Activated T-cell treated with anti-CD3 and anti-CD28 coated beads, Interleukin-2, amount 50 U/mL, for 72 hours (primary cell): ENCODE data around the gene RFLNA. TPM values are rescaled to one million over a fixed set of nuclear protein-coding genes. Genes with fewer than 3 reads are reported as not detected.

Experiments
- ATAC-seq, 2 donors: fragments of 150-1000 bp; cut with Tn5 transposase; replicated peaks in 1 of 2; 2 replicates each; pipeline ENCODE4 v1.10.0; 2021; ENCODE audit warnings: moderate library complexity in 2 of 2, mild to moderate bottlenecking in 1 of 2
- DNase-seq, 2 donors: peaks; one replicate each; pipeline ENCODE4 v3.0.0; 2021 to 2022; ENCODE audit warnings: mixed read lengths in 1 of 2
- H3K27ac Mint-ChIP-seq: one replicate; pipeline ENCODE4 v1.8.0; 2022; ENCODE audit warnings: mild to moderate bottlenecking, moderate library complexity, mixed read lengths
- H3K27me3 Mint-ChIP-seq: one replicate; pipeline ENCODE4 v1.8.0; 2022; ENCODE audit warnings: low read depth, mixed read lengths
- H3K36me3 Mint-ChIP-seq, 2 donors: one replicate each; pipeline ENCODE4 v1.8.0; 2022; ENCODE audit warnings: mixed read lengths in 2 of 2, mild to moderate bottlenecking in 1 of 2; ENCODE audit not compliant: insufficient read depth in 2 of 2
- H3K4me1 Mint-ChIP-seq: one replicate; pipeline ENCODE4 v1.8.0; 2022; ENCODE audit warnings: low read depth, mixed read lengths
- H3K4me3 Mint-ChIP-seq, 2 donors: one replicate each; pipeline ENCODE4 v1.8.0; 2022; ENCODE audit warnings: mild to moderate bottlenecking in 2 of 2, mixed read lengths in 2 of 2, moderate library complexity in 2 of 2
- H3K9me3 Mint-ChIP-seq, 2 donors: one replicate each; pipeline ENCODE4 v1.8.0; 2022; ENCODE audit warnings: mixed read lengths in 2 of 2
- total RNA-seq, 2 donors: library from RNA; stranded (reverse); gene quantifications; one replicate each; pipeline ENCODE4 v1.2.3, GENCODE V29; 2022

RFLNA gene
- total RNA-seq, 2 donors from 2014 or later = not detected

GRCh38 chr12:124357616-124358015 lies 62.7 kb downstream of the RFLNA start:
- no peak overlapping the region for H3K4me3 Mint-ChIP-seq
- no peaks in the 10 kb centered on the region for H3K27me3 Mint-ChIP-seq
- H3K9me3 Mint-ChIP-seq = no peaks in the 10 kb centered on the region
- H3K27ac Mint-ChIP-seq = no peak overlapping the region
- H3K36me3 Mint-ChIP-seq = peaks cover 4 to 6% of the 10 kb centered on the region in 2 donors
- H3K4me1 Mint-ChIP-seq = no peaks in the 10 kb centered on the region
- ATAC-seq (no peak), DNase-seq (no peak)

- Mint-ChIP-seq H3K9me3 (no peaks in the 10 kb centered on the region), H3K36me3 (peaks cover 2 to 6% of the 10 kb centered on the region in 2 donors), H3K4me1 (no peaks in the 10 kb centered on the region), H3K27me3 (no peaks in the 10 kb centered on the region), H3K27ac (no peak overlapping the region), H3K4me3 (no peak overlapping the region)
- ATAC-seq = no peak
- DNase-seq = no peak
Measured at GRCh38 chr12:124358572-124358971, 63.7 kb downstream of the RFLNA start.

GRCh38 chr12:124359671-124360581 lies 65.0 kb downstream of the RFLNA start:
- ATAC-seq (no peak), DNase-seq (no peak)

GRCh38 chr12:124361074-124361970 lies 66.4 kb downstream of the RFLNA start:
- Mint-ChIP-seq H3K4me3 (no peak overlapping the region), H3K9me3 (no peaks in the 10 kb centered on the region), H3K36me3 (peaks cover 1 to 6% of the 10 kb centered on the region in 2 donors), H3K27me3 (no peaks in the 10 kb centered on the region), H3K27ac (no peak overlapping the region), H3K4me1 (no peaks in the 10 kb centered on the region)
- ATAC-seq (no peak), DNase-seq (no peak)

More at GRCh38 chr12:124359671-124360581, 65.0 kb downstream of the RFLNA start:
- H3K9me3 Mint-ChIP-seq = no peaks in the 10 kb centered on the region
- H3K27me3 Mint-ChIP-seq = no peaks in the 10 kb centered on the region
- no peak overlapping the region for H3K27ac Mint-ChIP-seq
- no peaks in the 10 kb centered on the region for H3K4me1 Mint-ChIP-seq
- H3K4me3 Mint-ChIP-seq = no peak overlapping the region
- peaks cover 1 to 6% of the 10 kb centered on the region in 2 donors for H3K36me3 Mint-ChIP-seq

GRCh38 chr12:124361996-124362395 lies 67.1 kb downstream of the RFLNA start:
- Mint-ChIP-seq H3K27ac (no peak overlapping the region), H3K27me3 (no peaks in the 10 kb centered on the region), H3K4me3 (no peak overlapping the region), H3K4me1 (no peaks in the 10 kb centered on the region), H3K36me3 (peaks cover 1 to 6% of the 10 kb centered on the region in 2 donors), H3K9me3 (no peaks in the 10 kb centered on the region)
- DNase-seq (no peak), ATAC-seq (no peak)

- ATAC-seq (no peak), DNase-seq (no peak)
- no peaks in the 10 kb centered on the region for H3K27me3 Mint-ChIP-seq
- no peaks in the 10 kb centered on the region for H3K9me3 Mint-ChIP-seq
- no peaks in the 10 kb centered on the region for H3K36me3 Mint-ChIP-seq
- H3K27ac Mint-ChIP-seq = no peak overlapping the region
- no peak overlapping the region for H3K4me3 Mint-ChIP-seq
- no peaks in the 10 kb centered on the region for H3K4me1 Mint-ChIP-seq
Measured at GRCh38 chr12:124363353-124363965, 68.6 kb downstream of the RFLNA start.

- H3K4me3 Mint-ChIP-seq = no peak overlapping the region
- H3K4me1 Mint-ChIP-seq = no peaks in the 10 kb centered on the region
- H3K27ac Mint-ChIP-seq = no peak overlapping the region
- H3K36me3 Mint-ChIP-seq = no peaks in the 10 kb centered on the region
- H3K27me3 Mint-ChIP-seq = no peaks in the 10 kb centered on the region
- no peaks in the 10 kb centered on the region for H3K9me3 Mint-ChIP-seq
- ATAC-seq (no peak), DNase-seq (no peak)
Measured at GRCh38 chr12:124364543-124364942, 69.7 kb downstream of the RFLNA start.
